ENCODE data around the gene BTRC.
"Not testable (repeated sequence)": the region's sequence is repeated elsewhere in the genome, so short reads cannot be mapped to it uniquely, and the experiment has no call there.

Gene BTRC

GRCh38 chr10:101353692-101354327, at the start of gene BTRC:
BTRC (plus strand) TSS chr10:101354165; CDS start chr10:101354181, 16 bp downstream.
- peak; percentile 91 to 94 for DNase-seq (ENCODE audit: low read depth in 2 of 2)

- DNase-seq (ENCODE audit: low read depth in 2 of 2), result no peak
Measured at GRCh38 chr10:101304316-101304715, 49.6 kb upstream of the BTRC start.

- DNase-seq (ENCODE audit: low read depth in 2 of 2), result no peak
Measured at GRCh38 chr10:101305320-101306241, 48.4 kb upstream of the BTRC start.

GRCh38 chr10:101308051-101308450, 45.9 kb upstream of the BTRC start:
- no peak for DNase-seq (ENCODE audit: low read depth in 2 of 2)

GRCh38 chr10:101310529-101311184, 43.3 kb upstream of the BTRC start:
- DNase-seq (ENCODE audit: low read depth in 2 of 2), result no peak

GRCh38 chr10:101311185-101312066, 42.5 kb upstream of the BTRC start:
- DNase-seq (ENCODE audit: low read depth in 2 of 2), result no peak

GRCh38 chr10:101319241-101319915, 34.6 kb upstream of the BTRC start:
- DNase-seq (ENCODE audit: low read depth in 2 of 2), result no peak

GRCh38 chr10:101321073-101321472, 32.9 kb upstream of the BTRC start:
- DNase-seq (ENCODE audit: low read depth in 2 of 2), result no peak

- DNase-seq (ENCODE audit: low read depth in 2 of 2), result no peak
Measured at GRCh38 chr10:101322266-101323108, 31.5 kb upstream of the BTRC start.

GRCh38 chr10:101323495-101323894, 30.5 kb upstream of the BTRC start:
- DNase-seq (ENCODE audit: low read depth in 2 of 2), result no peak

- DNase-seq (ENCODE audit: low read depth in 2 of 2), result not testable (repeated sequence)
Measured at GRCh38 chr10:101327454-101327853, 26.5 kb upstream of the BTRC start.

- DNase-seq (ENCODE audit: low read depth in 2 of 2), result no peak
Measured at GRCh38 chr10:101329341-101330032, 24.5 kb upstream of the BTRC start.

GRCh38 chr10:101330231-101330630, 23.7 kb upstream of the BTRC start:
- DNase-seq (ENCODE audit: low read depth in 2 of 2), result no peak

- no peak for DNase-seq (ENCODE audit: low read depth in 2 of 2)
Measured at GRCh38 chr10:101330631-101331225, 23.2 kb upstream of the BTRC start.

- DNase-seq (ENCODE audit: low read depth in 2 of 2), result no peak
Measured at GRCh38 chr10:101331956-101332355, 22.0 kb upstream of the BTRC start.

- not testable (repeated sequence) for DNase-seq (ENCODE audit: low read depth in 2 of 2)
Measured at GRCh38 chr10:101334259-101334658, 19.7 kb upstream of the BTRC start.

GRCh38 chr10:101336382-101336781, 17.6 kb upstream of the BTRC start:
- DNase-seq (ENCODE audit: low read depth in 2 of 2), result no peak

GRCh38 chr10:101337836-101338235, 16.1 kb upstream of the BTRC start:
- DNase-seq (ENCODE audit: low read depth in 2 of 2), result no peak

- no peak for DNase-seq (ENCODE audit: low read depth in 2 of 2)
Measured at GRCh38 chr10:101341438-101341837, 12.5 kb upstream of the BTRC start.

Measured in activated CD4-positive, alpha-beta T cell treated with anti-CD3 and anti-CD28 coated beads for 24 hours (primary cell).